GM10847 (cell line): ENCODE results near the gene SLC22A12.

ENCODE experiments used
- POLR2A ChIP-seq: IDR thresholded peaks from 2 replicates; pipeline ENCODE4 v1.6.1; 2011; ENCODE audit not compliant: insufficient read length; ENCODE audit errors: extremely low read depth

SLC22A12 gene

GRCh38 chr11:64593156-64594105 lies 2.4 kb downstream of the SLC22A12 start:
- TF ChIP-seq POLR2A, result no peak

DNA sequence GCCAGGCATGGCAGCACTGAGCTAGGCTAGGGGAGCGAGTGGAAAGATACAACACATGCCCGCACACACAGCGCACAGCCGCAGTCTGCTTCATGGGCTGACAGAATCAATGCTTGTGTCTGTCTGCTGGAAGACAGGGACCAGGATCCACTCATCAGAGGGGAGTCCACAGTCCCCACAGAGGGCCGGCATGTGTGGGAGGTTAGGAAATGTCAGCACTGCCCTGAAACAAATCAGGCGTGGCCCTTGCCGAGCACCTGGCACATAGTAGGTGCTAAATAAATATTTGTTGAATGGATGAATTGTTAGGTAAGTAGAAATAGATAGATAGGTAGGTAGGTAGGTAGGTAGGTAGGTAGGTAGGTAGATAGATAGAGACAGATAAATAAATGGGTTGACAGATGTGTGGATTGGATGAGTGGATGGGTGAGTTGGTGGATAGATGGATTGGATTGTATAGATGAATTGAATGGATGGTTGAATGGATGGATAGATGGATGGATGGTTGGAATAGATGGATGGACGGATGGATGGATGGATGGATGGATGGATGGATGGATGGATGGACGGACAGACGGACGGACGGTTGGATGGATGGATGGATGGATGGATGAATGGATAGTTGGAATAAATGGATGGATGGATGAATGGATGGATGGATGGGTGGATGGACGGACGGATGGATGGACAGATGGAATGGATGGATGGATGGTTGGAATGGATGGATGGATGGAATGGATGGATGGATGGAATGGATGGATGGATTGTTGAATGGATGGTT lies 3.3 kb downstream of the SLC22A12 start:
- TF ChIP-seq POLR2A, result no peak

- TF ChIP-seq POLR2A, result no peak
These were observed 6.7 kb downstream of the SLC22A12 start for GRCh38 chr11:64597671-64598101.

DNA sequence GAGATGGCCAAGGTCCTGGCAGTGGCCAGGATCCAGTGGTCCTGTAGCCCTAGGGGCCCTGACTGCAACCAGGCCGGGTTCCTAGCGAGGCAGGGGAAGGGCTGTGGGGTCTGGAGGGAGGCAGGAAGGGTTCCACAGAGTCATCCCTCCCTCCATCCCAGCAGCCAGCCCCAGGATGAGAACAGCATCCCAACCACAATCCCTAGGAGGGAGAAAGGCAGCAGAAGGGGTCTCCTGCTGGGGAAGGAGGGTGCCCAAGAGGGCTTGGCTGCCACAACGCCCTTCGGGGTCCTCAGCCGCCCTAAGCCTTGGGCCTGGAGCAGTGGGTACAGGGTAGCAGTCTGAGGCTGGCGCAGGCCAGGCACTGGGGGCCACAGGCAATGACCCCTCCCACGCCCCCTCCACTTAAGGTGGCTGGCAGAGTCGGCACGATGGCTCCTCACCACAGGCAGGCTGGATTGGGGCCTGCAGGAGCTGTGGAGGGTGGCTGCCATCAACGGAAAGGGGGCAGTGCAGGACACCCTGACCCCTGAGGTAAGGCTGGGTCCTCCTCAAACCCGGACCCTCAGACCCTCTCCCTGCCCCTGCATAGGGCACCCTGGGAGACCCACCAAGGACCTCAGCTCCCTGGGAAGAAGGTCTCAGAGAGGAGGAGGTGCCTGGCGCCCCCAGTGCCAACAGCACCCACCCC lies 7.2 kb downstream of the SLC22A12 start:
- TF ChIP-seq POLR2A, result no peak

DNA sequence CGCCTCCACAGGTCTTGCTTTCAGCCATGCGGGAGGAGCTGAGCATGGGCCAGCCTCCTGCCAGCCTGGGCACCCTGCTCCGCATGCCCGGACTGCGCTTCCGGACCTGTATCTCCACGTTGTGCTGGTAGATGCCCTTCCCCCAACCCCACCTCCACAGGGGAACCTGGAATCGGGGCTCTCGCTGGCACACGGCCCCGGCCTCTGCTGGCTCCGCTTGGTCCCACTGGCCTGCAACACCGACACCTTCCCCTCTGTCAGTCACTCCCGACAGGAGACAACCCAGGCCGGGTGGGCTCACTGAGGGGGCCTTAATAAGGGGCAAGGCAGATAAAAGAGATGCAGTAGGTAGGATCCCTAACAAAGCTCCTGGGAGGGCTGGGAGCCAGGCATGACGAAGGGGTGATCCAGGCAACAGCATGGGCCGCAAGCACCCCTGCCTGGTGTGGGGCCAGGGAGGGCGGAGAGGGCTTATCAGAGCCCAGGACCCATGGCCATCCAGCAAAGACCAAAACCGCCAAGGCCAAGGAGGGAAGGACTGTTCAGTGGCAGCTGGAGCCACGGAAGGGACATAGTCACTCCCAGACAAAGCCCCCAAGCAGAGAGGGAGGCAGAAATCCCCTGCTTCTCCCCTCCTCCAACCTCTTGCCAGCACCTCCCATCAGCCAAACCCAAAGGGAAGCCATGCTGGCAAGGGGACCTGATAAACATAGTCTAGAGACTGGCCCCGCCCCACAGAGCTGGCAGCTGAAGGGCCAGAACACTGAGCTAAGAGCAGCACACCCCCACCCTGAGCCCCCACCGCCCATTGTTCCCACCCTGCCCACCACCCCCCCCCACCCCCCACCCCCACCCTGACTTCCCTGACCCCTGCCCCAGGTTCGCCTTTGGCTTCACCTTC lies 8.0 kb downstream of the SLC22A12 start:
- no peak for TF ChIP-seq POLR2A

DNA sequence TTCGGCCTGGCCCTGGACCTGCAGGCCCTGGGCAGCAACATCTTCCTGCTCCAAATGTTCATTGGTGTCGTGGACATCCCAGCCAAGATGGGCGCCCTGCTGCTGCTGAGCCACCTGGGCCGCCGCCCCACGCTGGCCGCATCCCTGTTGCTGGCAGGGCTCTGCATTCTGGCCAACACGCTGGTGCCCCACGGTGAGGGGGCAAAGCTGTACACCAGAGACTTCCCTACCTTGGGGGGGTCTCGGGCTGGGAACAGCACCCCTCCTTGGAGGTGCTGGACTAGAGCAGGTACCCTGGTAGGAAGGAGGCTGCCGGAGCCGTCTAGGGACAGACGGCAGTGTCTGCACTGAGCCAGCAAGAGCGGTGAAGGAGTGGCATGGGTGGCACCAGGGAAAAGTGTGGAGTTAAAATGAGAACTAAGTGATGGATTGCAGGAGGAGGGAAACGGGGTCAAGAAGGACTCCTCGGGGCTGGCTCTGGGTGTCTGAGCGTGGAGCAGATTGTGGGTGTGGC lies 8.7 kb downstream of the SLC22A12 start:
- TF ChIP-seq POLR2A, result no peak

GRCh38 chr11:64600281-64600992 lies 9.4 kb downstream of the SLC22A12 start:
- TF ChIP-seq POLR2A, result no peak

- TF ChIP-seq POLR2A, result no peak
These were observed 10.8 kb downstream of the SLC22A12 start for GRCh38 chr11:64601605-64602465.

DNA sequence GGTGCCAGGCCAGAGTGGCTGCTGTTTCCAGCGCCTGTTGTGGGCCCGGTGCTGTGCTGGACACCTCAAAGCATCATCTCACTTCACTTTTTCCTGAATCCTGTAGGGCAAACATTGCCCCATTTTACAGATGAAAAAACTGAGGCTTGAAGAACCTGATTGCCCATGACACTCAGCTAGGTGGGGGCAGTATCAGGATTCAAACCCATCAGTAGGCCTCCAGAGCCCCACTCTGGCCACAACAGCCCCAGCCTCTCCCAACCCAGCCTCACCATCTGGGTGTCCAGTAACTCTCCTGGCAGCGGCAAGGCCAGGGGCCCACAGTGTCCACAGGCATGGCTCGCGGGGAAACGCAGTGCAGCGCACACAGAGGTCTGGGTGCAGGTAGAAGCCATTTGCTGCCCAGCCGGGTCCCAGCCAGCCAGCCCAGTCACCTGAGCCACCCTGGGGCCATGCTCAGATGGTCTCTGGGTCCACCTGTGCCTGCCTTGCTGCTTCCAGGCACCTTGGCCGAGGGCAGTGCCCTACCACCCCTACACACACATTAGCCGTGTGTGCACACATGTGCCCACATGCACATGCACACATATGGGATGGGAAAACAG lies 11.5 kb downstream of the SLC22A12 start:
- TF ChIP-seq POLR2A, result no peak

- TF ChIP-seq POLR2A, result no peak
These were observed 12.5 kb downstream of the SLC22A12 start for GRCh38 chr11:64603411-64604110.

DNA sequence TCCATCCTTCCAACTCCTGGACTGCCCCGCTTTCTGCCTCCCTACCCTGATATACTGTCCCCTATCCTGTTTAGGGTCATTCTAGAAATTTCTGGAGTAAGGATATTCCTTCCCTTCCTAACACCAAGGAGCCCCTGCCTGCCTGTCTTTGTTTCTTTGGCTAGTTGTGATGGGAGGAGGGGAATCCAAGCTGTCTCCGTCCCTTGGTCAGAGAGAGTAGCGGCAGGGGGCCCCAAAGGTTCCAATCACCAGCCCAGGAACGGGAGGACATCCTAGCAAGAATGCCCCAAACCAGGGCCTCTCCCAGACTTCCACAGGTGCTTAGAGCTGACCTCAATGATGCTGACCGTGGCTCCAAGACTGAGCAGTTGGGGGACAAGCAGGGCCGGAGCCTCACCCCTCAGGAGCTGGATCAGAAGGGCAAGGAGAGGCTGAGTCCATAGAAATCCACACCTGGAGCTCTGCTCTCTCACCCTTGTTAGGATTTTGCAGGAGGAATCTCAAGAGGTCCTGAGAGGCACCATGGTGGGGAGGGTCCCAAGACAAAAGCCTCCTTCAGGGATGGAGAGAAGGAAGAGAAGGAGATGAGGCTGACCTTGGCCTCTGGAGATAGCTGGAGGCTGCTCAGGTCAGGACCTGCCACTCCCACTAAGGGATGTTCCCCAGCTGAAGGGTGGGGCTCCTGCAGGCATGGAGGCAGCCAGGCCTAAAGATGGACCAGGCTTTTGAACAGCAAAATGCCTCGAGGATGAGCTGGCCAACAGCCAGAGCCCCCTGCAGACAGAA lies 13.6 kb downstream of the SLC22A12 start:
- TF ChIP-seq POLR2A, result no peak
